ENCODE measurements around the gene IGSF5.
"Not testable (repeated sequence)": the region's sequence is repeated elsewhere in the genome, so short reads cannot be mapped to it uniquely, and the experiment has no call there.

DNA sequence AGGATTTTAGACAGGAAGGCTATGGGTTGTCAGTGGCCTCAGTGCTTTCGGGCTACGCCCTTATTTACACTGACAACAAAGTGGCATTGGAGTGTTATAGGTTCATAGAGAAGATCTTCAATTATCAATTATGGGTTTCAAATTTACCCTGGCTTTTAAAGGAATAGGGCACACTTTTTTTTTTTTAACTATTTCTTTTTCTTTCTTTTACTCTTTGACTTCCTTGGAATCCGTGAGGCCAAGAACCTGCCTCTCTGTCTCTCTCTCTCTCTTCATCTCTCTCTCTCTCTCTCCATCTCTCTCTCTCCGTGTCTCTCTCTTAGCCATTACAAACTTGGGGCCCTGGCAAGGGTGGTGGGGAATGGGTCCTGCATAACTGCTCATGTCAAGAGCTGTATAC is at the start of gene IGSF5:
- TF ChIP-seq CTCF (IDR thresholded peaks at IDR 0.05; ENCODE audit: insufficient read depth, low read length); POLR2AphosphoS5 (IDR thresholded peaks at IDR 0.05; ENCODE audit: low read depth): not testable (repeated sequence)
- TF ChIP-seq, protein P1, sequence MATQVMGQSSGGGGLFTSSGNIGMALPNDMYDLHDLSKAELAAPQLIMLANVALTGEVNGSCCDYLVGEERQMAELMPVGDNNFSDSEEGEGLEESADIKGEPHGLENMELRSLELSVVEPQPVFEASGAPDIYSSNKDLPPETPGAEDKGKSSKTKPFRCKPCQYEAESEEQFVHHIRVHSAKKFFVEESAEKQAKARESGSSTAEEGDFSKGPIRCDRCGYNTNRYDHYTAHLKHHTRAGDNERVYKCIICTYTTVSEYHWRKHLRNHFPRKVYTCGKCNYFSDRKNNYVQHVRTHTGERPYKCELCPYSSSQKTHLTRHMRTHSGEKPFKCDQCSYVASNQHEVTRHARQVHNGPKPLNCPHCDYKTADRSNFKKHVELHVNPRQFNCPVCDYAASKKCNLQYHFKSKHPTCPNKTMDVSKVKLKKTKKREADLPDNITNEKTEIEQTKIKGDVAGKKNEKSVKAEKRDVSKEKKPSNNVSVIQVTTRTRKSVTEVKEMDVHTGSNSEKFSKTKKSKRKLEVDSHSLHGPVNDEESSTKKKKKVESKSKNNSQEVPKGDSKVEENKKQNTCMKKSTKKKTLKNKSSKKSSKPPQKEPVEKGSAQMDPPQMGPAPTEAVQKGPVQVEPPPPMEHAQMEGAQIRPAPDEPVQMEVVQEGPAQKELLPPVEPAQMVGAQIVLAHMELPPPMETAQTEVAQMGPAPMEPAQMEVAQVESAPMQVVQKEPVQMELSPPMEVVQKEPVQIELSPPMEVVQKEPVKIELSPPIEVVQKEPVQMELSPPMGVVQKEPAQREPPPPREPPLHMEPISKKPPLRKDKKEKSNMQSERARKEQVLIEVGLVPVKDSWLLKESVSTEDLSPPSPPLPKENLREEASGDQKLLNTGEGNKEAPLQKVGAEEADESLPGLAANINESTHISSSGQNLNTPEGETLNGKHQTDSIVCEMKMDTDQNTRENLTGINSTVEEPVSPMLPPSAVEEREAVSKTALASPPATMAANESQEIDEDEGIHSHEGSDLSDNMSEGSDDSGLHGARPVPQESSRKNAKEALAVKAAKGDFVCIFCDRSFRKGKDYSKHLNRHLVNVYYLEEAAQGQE (IDR thresholded peaks at IDR 0.05; ENCODE audit: insufficient replicate concordance, low read depth): not testable (repeated sequence)

Measured in HL-60 (cell line).